PC-3 (cell line): ENCODE data around the gene EIF3B. TPM values are rescaled to one million over a fixed set of nuclear protein-coding genes. Genes with fewer than 3 reads are reported as not detected.

Experiments
- ATAC-seq: fragments of 200-7000 bp; cut with Tn5 transposase; 2 replicates; pipeline ENCODE4 v1.9.1; 2020; ENCODE audit warnings: mild to moderate bottlenecking, moderate library complexity
- BruUV-seq: library from RNA; stranded (reverse); fragments of 400-500 nt; replicated peaks from 2 replicates; lab custom pipeline; 2021; lab: Mats Ljungman, UMichigan
- CTCF ChIA-PET: fragments of 300-600 bp; sonication (Branson Sonifier 250); formaldehyde crosslinking; loops from one replicate; lab custom pipeline; 2022; ENCODE audit warnings: antibody characterized with exemption; lab: Charles Lee
- POLR2A ChIA-PET: fragments of 300-600 bp; sonication (Branson Sonifier 250); formaldehyde crosslinking; loops from one replicate; lab custom pipeline; 2022; ENCODE audit warnings: antibody characterized with exemption; ENCODE audit not compliant: unreplicated experiment; lab: Charles Lee
- DNase-seq: peaks from one replicate; pipeline ENCODE4 v3.0.0-alpha.2; 2015
- H2AFZ ChIP-seq: fragments of 300-600 bp; sonication (generic); 2 replicates; pipeline ENCODE4 v1.6.0; 2016; ENCODE audit warnings: antibody characterized with exemption, low read length
- H3F3A ChIP-seq: fragments of 300-600 bp; sonication (generic); one replicate; pipeline ENCODE4 v1.6.0; 2017; ENCODE audit warnings: antibody characterized with exemption, low read length, control low read depth, mild to moderate bottlenecking; ENCODE audit not compliant: unreplicated experiment
- H3K27ac ChIP-seq: fragments of 300-600 bp; sonication (generic); 2 replicates; pipeline ENCODE4 v1.5.1; 2016; ENCODE audit warnings: mild to moderate bottlenecking, low read length
- H3K27me3 ChIP-seq: fragments of 300-600 bp; sonication (generic); 2 replicates; pipeline ENCODE4 v1.6.1; 2016; ENCODE audit warnings: low read length, mixed read lengths
- H3K36me3 ChIP-seq: fragments of 300-600 bp; sonication (generic); 2 replicates; pipeline ENCODE4 v1.6.1; 2016; ENCODE audit warnings: low read depth, mixed run types, low read length, mixed read lengths
- H3K4me1 ChIP-seq: fragments of 300-600 bp; sonication (generic); 2 replicates; pipeline ENCODE4 v1.5.1; 2016; ENCODE audit warnings: low read length; ENCODE audit not compliant: insufficient read depth
- H3K4me2 ChIP-seq: fragments of 300-600 bp; sonication (generic); 2 replicates; pipeline ENCODE4 v1.6.0; 2016; ENCODE audit warnings: low read length
- H3K4me3 ChIP-seq: fragments of 300-600 bp; sonication (generic); 2 replicates; pipeline ENCODE4 v1.5.1; 2016; ENCODE audit warnings: mild to moderate bottlenecking, low read length, mixed read lengths
- H3K79me2 ChIP-seq: fragments of 300-600 bp; sonication (generic); 2 replicates; pipeline ENCODE4 v1.6.1; 2017; ENCODE audit warnings: low read length, mixed read lengths
- H3K9ac ChIP-seq: fragments of 300-600 bp; sonication (generic); 2 replicates; pipeline ENCODE4 v1.6.0; 2016; ENCODE audit warnings: mild to moderate bottlenecking, low read length
- H3K9me2 ChIP-seq: fragments of 300-600 bp; sonication (generic); replicated peaks from 2 replicates; pipeline ENCODE4 v1.6.1; 2016; ENCODE audit warnings: mixed run types, low read length, mixed read lengths
- H3K9me3 ChIP-seq: fragments of 300-600 bp; sonication (generic); 2 replicates; pipeline ENCODE4 v1.6.1; 2016; ENCODE audit warnings: low read length, mixed read lengths
- H4K20me1 ChIP-seq: fragments of 300-600 bp; sonication (generic); 2 replicates; pipeline ENCODE4 v1.6.1; 2016; ENCODE audit warnings: low read length, mixed read lengths
- EZH2 ChIP-seq: fragments of 300-600 bp; sonication (generic); IDR thresholded peaks from one replicate; pipeline ENCODE4 v1.6.1; 2017; ENCODE audit warnings: antibody characterized with exemption, mild to moderate bottlenecking, low read length; ENCODE audit not compliant: unreplicated experiment
- EZH2phosphoT487 ChIP-seq: fragments of 300-600 bp; sonication (generic); IDR thresholded peaks from 2 replicates; pipeline ENCODE4 v1.6.1; 2018; ENCODE audit warnings: mild to moderate bottlenecking, antibody characterized with exemption, low read length, borderline replicate concordance
- intact Hi-C: fragments of 100-400 bp; cut with micrococcal nuclease; formaldehyde crosslinking; loops from 2 replicates; pipeline ENCODE4 v1.9.0; 2023
- total RNA-seq: library from RNA; depleted of rRNA; stranded (reverse); fragments of >200 nt; gene quantifications from 2 replicates; pipeline ENCODE4 v1.2.3, GENCODE V29; 2014
- TF ChIP-seq, protein P1 (sequence below): fragments of 300-600 bp; sonication (generic); conservative IDR thresholded peaks from 2 replicates; pipeline ENCODE4 v1.5.1; 2017; ENCODE audit warnings: antibody characterized with exemption, low read depth, mild to moderate bottlenecking, low read length

The EIF3B gene
- total RNA-seq, 1 experiment from 2014 or later, result 289 TPM

DNA sequence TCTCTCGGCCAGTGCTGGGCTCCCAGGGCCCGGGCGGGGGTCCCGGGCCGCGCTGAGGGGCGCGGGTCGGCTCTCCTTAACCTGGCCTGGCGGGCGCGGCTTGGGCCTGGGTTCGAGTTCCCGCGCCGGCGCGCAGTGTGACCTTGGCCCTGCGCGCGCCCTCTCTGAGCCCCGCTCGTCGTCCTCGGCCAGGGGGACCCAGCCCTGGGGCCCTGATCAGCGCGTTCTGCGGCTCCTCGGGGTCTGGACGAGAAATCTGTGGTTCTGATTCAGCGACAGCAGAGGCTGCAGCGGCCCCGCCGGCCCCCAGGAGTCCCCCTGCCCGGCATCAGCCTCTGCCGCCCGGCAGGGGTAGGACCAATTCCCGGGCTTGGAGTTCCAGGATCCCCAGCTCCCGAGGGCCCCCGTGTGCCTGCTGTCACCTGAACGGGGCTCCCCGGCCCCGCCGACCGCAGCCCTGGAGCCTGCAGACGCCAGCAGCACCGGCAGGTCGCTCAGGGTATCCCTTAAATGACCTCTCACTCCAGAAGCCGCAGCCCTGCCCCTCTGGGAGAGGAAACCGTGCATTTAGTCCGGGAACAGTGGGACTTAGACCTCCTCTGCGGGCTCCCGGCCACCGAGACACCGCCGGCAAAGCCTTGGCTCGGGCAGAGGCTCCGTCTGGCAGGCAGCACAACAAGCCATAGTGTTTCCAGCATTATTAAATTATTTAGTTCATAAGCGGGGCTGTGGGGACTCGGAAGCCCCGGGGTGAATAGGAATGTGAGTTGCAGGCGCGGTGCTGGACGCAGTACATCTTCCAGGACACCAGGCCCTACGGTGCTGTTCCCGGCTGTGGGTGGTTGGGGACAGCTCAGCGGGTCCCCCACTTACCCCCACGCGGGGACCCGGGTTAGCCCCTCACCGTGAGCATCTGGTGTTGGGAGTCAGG lies 49.4 kb downstream of the EIF3B start:
- Histone ChIP-seq H4K20me1 (no peaks in the 10 kb centered on the region), H2AFZ (peak overlapping the region; percentile 96), H3K4me1 (peaks cover 22% of the 10 kb centered on the region), H3K36me3 (no peaks in the 10 kb centered on the region), H3K79me2 (peaks cover 21% of the 10 kb centered on the region), H3K4me2 (peak overlapping the region; percentile 96), H3K9me2 (no peaks in the 10 kb centered on the region), H3F3A (no peaks in the 10 kb centered on the region), H3K27me3 (no peaks in the 10 kb centered on the region), H3K27ac (no peak overlapping the region), H3K4me3 (peak overlapping the region; percentile 96), H3K9me3 (no peaks in the 10 kb centered on the region), H3K9ac (peak overlapping the region; percentile 85)
- CTCF ChIA-PET, result interaction anchor here (1.5 kb wide), 1 partner anchor 27 kb away, joined by 4 read pairs; no protein-coding TSS in a partner anchor
- ATAC-seq, result peak; percentile 42
- DNase-seq, result peak; percentile 25
- TF ChIP-seq EZH2, result no peak
- TF ChIP-seq EZH2phosphoT487, result no peak
- TF ChIP-seq, protein P1, sequence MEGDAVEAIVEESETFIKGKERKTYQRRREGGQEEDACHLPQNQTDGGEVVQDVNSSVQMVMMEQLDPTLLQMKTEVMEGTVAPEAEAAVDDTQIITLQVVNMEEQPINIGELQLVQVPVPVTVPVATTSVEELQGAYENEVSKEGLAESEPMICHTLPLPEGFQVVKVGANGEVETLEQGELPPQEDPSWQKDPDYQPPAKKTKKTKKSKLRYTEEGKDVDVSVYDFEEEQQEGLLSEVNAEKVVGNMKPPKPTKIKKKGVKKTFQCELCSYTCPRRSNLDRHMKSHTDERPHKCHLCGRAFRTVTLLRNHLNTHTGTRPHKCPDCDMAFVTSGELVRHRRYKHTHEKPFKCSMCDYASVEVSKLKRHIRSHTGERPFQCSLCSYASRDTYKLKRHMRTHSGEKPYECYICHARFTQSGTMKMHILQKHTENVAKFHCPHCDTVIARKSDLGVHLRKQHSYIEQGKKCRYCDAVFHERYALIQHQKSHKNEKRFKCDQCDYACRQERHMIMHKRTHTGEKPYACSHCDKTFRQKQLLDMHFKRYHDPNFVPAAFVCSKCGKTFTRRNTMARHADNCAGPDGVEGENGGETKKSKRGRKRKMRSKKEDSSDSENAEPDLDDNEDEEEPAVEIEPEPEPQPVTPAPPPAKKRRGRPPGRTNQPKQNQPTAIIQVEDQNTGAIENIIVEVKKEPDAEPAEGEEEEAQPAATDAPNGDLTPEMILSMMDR, result no peak; the same call in 1 of the 2 replicates
- POLR2A ChIA-PET, result interaction anchor here (0.5 to 0.8 kb wide), 4 partner anchors 16 to 50 kb away, joined by 4 to 9 read pairs (median 4); no protein-coding TSS in a partner anchor
- intact Hi-C loops, result no loop called here
- no TSS peak for BruUV-seq

DNA sequence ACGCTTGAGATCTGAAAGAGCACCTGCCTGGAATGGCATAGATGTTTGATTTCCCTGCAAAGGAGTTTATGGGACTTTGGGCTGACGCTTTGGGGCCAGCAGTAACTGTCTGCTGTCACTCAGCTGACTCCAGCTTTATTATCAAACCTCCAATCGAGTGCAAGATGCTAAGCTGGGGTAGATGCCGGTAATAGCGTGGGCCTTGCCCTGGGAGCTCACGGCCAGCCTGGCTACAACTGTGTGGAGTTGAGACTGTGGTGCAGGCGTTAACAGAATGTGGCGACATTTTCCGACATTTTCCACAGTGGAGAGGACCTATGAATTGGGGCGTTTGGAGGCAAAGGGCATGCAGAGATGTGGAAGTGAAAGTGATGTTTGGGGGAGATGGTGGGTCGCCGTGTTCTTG lies 50.1 kb downstream of the EIF3B start:
- H3F3A ChIP-seq, result no peaks in the 10 kb centered on the region
- ChIA-PET POLR2A (no interaction called here), CTCF (no interaction called here)
- H3K36me3 ChIP-seq, result no peaks in the 10 kb centered on the region
- H3K79me2 ChIP-seq, result peaks cover 21% of the 10 kb centered on the region
- no peaks in the 10 kb centered on the region for H3K9me3 ChIP-seq
- H4K20me1 ChIP-seq, result no peaks in the 10 kb centered on the region
- no TSS peak for BruUV-seq
- TF ChIP-seq EZH2, result no peak
- peaks cover 18% of the 10 kb centered on the region for H3K4me1 ChIP-seq
- H3K27ac ChIP-seq, result no peak overlapping the region
- H3K9ac ChIP-seq, result peak overlapping the region; percentile 85; the same call in 1 of the 2 replicates
- H3K9me2 ChIP-seq, result no peaks in the 10 kb centered on the region
- no peaks in the 10 kb centered on the region for H3K27me3 ChIP-seq
- intact Hi-C loops, result no loop called here
- ATAC-seq (no peak), DNase-seq (no peak)
- peak overlapping the region; percentile 96 for H2AFZ ChIP-seq
- H3K4me3 ChIP-seq, result peak overlapping the region; percentile 96
- peak overlapping the region; percentile 96 for H3K4me2 ChIP-seq

DNA sequence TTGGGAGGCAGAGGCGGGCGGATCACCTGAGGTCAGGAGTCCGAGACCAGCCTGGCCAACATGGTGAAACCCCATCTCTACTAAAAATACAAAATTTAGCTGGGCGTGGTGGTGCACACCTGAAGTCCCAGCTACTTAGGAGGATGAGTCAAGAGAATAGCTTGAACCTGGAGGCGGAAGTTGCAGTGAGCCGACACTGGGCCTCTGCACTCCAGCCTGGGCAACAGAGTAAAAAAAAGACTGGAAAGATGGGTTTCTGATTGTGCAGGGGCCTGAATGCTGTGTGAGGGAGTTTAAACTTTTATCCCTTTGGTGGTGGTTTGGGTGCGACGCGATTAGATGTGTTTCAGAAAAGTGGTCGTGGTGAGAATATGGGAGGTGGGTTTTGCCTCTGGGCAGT lies 50.6 kb downstream of the EIF3B start:
- TF ChIP-seq EZH2 (no peak), EZH2phosphoT487 (no peak)
- TF ChIP-seq, protein P1, result no peak
- H3K36me3 ChIP-seq, result no peaks in the 10 kb centered on the region
- no peaks in the 10 kb centered on the region for H4K20me1 ChIP-seq
- H3K9ac ChIP-seq, result no peak overlapping the region
- H3K4me2 ChIP-seq, result peak overlapping the region; percentile 96; the same call in 1 of the 2 replicates
- intact Hi-C loops, result no loop called here
- no peaks in the 10 kb centered on the region for H3F3A ChIP-seq
- POLR2A ChIA-PET, result no interaction called here
- H3K9me3 ChIP-seq, result no peaks in the 10 kb centered on the region
- DNase-seq (no peak), ATAC-seq (no peak)
- CTCF ChIA-PET, result interaction anchor here (0.5 kb wide), 1 partner anchor 226 kb away, joined by 5 read pairs; no protein-coding TSS in a partner anchor
- H3K4me3 ChIP-seq, result no peak overlapping the region
- BruUV-seq, result no TSS peak
- peaks cover 21% of the 10 kb centered on the region for H3K79me2 ChIP-seq
- no peak overlapping the region for H2AFZ ChIP-seq
- no peaks in the 10 kb centered on the region for H3K27me3 ChIP-seq
- no peaks in the 10 kb centered on the region for H3K9me2 ChIP-seq
- peaks cover 14% of the 10 kb centered on the region for H3K4me1 ChIP-seq
- no peak overlapping the region for H3K27ac ChIP-seq
